Right lobe of liver (tissue), 4 donors: ENCODE data around the gene PREX1.

Experiments
- CTCF ChIP-seq, 4 donors: fragments of 200-600 bp in 3 of 4; fragments of 450-650 bp in 1 of 4; IDR thresholded peaks; one replicate each; pipeline versions ENCODE4 v1.5.1 to v1.8.0; 2016 to 2022; ENCODE audit warnings: antibody characterized with exemption in 4 of 4, mild to moderate bottlenecking in 2 of 4
- POLR2A ChIP-seq: fragments of 450-650 bp; IDR thresholded peaks from one replicate; pipeline ENCODE4 v1.6.1; 2017; ENCODE audit warnings: antibody characterized with exemption, mild to moderate bottlenecking
- donor health status: DM: no; HTN: no; CAD: no.
- donor health status: DM: no; HTN: no; CAD: no.
- donor health status: DM: no; HTN: yes; CAD: no.

DNA sequence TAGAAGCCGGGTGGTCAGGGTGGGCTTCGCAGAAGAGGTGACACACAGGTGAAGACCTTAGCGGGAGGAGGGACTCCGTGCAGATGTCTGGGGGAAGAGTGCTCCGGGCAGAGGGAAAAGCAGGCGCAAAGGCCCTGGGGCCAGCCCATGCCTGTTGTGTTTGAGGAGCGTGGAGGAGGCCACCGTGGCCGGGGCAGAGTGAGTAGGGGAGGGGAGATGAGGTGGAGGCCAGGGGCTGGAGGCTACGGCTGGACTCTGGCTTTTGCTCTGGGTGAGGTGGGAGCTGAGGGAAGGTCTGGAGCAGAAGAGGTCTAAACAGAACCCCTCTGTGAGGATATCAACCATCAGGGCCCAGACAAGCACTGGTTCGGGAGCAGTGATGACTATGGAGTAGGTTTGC lies 244.0 kb downstream of the PREX1 start:
- TF ChIP-seq CTCF (IDR thresholded peaks at IDR 0.05) (no peak), POLR2A (no peak)
